ENCODE results near the gene CD3E.

Gene CD3E

DNA sequence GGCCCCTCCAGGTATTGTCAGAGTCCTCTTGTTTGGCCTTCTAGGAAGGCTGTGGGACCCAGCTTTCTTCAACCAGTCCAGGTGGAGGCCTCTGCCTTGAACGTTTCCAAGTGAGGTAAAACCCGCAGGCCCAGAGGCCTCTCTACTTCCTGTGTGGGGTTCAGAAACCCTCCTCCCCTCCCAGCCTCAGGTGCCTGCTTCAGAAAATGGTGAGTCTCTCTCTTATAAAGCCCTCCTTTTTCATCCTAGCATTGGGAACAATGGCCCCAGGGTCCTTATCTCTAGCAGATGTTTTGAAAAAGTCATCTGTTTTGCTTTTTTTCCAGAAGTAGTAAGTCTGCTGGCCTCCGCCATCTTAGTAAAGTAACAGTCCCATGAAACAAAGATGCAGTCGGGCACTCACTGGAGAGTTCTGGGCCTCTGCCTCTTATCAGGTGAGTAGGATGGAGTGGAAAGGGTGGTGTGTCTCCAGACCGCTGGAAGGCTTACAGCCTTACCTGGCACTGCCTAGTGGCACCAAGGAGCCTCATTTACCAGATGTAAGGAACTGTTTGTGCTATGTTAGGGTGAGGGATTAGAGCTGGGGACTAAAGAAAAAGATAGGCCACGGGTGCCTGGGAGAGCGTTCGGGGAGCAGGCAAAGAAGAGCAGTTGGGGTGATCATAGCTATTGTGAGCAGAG is at the start of gene CD3E:
CD3E (plus strand) TSS at position 163 of the 681 bp plus-strand sequence; CDS start at position 386, 223 bp downstream.
- no peak for DNase-seq (ENCODE audit: low spot score)

DNA sequence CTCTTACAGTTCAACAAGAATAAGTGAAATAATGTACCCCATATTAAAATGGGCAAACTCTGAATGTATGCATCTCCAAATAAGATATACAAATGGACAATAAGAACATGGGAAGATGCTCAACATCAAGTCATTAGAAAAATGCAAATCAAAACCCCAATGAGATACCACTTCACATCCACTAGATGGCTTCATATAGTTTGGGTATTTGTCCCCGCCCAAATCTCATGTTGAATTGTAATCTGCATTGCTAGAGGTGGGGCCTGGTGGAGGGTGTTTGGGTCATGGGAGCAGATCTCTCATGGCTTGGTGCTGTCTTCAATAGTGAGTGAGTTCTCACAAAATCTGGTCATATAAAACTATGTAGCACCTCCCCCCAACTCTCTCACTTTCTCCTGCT is 46.1 kb upstream of the CD3E start:
- DNase-seq (ENCODE audit: low spot score) = no peak

GRCh38 chr11:118259138-118259537 is 45.4 kb upstream of the CD3E start:
- no peak for DNase-seq (ENCODE audit: low spot score)

DNA sequence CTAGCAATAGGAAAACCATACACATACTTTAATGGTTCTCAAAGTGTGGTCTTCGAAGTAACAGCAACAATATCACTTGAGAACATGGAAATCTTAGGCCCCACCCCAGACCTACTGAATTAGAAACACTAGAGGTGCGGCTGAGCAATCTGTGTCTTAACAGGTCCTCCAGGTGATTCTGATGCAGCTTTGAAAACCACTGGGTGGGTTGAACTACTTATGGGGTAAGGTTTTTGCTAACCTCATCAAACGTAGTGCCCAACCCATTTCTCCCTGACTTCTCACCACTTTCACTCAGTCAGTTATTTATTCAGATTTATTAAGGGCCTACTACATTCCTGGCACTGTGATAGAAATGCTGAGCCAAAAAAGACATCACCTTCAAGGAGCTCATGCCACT is 44.2 kb upstream of the CD3E start:
- no peak for DNase-seq (ENCODE audit: low spot score)

DNA sequence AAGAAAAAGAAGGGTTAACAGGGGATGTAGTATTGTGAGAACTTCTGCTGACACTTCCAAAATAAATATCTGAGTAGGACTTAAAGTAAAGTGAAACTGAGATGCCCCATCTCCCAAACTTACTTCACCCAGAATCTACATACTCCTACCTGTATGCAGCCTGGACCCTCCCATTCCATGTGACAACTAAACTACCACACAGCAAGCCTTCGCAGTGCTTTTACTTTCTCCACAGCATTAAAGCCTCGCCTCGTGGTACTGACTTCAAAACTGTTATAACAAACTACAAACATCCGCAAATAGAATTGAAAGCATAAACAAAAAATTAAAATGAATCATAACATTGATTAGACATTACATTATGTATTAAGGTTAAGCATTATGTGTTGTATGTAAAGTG is 41.4 kb upstream of the CD3E start:
- DNase-seq (ENCODE audit: low spot score) = no peak

DNA sequence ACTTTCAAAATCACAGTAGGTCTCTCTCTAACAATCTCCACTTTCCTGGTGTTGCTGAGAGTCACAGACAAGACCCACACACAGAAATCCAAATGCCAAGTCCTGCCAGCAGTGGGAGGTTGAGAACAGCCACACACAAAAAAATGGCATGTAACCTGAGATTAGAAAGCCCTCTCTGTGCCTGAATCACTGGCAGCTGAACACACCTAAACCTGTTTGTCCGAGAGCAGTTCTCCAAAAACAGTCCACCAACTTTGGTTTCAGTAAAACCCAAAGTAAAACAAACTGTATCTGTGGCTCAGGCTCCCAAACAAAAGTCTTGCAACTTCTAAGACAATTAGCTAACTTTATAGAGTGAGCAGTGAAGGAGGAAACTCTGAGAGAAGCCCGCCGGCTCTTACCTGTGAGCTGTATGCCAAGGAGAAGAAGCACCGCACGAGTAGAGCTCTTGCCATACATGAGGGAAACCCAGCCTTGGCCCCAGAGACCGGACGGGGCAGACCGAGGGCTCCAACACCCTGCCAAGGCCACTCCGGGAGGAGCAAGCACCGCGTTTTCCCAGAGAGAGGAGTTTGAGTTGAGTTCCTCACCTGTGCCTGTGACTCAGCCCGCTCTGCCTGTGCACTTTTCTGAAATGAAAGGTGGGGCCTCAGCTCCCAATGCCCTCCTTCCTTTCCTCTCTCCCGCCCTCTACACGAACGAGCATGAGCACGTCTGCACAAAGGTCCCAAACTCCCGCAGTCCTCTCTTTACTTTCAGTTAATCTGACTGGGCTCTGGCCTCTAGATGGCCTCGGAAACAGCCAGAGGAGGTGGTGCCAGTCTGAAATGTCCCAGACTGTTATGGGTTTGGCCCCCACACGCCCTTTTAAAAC is 40.6 kb upstream of the CD3E start, which contains the start of gene MPZL2:
MPZL2 (minus strand) TSS at position 603 of the 874 bp plus-strand sequence; CDS start at position 459, 144 bp downstream.
- no peak for DNase-seq (ENCODE audit: low spot score)

GRCh38 chr11:118264569-118265465 is 39.7 kb upstream of the CD3E start:
- DNase-seq (ENCODE audit: low spot score) = no peak

DNA sequence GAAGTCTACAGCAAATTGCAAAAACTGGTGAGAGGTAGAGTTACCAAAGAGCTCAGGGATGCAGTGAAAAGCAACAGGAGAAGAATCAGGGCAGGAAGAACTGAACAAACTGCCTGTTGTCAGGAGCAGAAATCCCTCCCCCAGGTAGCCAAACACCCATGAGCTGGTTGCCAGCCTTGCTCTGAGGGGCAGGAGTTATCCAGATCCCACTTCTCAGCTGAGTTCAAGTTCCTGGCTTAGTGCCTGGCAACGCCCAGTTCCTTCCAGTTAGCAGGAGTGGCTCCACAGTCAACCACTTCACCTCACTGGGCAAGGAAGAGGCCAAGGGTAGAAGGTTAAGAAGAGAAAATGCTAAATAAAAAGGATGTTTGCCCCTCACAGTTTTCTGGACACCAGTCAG is 38.6 kb upstream of the CD3E start:
- DNase-seq (ENCODE audit: low spot score) = no peak

DNA sequence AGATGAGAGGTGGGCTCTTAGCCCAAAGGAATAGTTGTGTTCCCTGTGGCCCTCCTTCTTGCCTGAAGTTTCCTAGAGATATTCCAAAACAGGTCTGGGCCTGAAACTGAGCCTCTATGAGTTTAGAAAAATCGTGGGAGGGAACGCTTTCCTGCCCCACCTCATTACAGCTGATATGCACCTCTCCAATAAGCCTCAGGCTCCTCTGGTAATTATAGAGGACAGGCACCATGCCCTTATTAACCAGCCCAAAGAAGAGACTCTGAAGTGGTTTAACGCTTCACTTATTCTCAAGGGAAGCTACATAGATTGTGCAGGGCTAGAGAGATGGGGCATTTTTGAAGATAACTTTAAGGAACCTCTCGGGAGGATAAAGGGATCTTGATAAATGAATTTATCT is 37.0 kb upstream of the CD3E start:
- DNase-seq (ENCODE audit: low spot score) = no peak

DNA sequence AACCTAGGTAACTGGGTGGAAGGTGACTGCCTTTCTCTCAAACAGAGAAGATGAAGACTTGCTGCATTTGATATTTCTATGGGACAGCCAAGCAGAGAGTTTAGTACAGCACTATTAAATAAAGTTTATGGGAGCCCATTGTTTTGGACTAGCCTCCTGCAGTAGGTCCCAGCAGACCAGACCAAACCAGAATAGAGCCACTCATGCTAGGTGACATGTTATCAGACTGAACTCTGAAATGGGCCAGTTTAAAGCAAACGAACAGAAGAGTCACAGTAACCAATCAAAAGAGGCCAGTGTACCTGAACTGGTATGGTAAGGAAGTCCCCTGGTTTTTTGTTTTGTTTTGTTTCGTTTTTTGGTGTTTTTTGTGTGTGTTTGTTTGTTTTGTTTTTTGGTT is 32.5 kb upstream of the CD3E start:
- no peak for DNase-seq (ENCODE audit: low spot score)

- no peak for DNase-seq (ENCODE audit: low spot score)
Measured at GRCh38 chr11:118274186-118274585, 30.3 kb upstream of the CD3E start.

DNA sequence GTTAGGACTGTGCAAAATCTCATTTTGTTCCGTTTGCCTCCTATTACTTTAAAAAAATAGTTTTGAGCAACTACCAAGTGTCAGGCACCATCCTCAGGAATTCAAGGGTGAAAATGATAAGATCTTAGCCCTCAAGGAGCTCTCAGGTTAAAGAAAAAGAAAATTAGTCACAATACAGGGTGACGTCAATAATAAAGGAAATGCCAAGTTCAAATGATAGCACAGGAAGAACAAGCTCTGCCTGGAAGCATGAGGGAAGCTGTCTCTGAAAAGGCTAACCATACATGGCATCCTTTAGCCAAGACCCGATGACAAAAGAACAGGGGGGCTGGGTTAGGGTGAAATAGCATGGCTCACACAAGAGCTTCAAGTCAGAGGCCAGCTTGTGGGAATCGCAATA is 29.4 kb upstream of the CD3E start:
- DNase-seq (ENCODE audit: low spot score) = no peak

- DNase-seq (ENCODE audit: low spot score) = no peak
Measured at GRCh38 chr11:118276422-118276821, 28.1 kb upstream of the CD3E start.

DNA sequence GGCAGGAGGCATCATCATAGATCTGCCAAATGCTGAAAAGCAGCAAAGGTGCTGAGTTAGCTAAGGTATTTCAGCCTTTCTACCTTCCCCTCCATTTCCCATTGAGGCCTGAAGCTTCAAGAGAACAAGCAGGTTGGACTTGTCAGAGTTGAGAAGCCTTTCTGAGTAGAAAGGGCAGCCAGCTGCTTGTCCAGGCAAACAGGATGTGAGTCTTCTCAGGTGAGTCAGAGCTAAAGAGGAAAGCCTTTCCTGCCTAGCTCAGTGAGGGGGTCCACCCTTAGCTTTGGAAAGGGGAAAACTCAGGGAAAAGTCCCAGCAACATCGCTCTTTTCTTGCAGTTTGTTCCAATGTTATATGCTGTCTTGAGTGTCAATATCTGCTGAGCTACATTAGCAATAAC is 27.2 kb upstream of the CD3E start:
- no peak for DNase-seq (ENCODE audit: low spot score)

GRCh38 chr11:118281284-118281683 is 23.2 kb upstream of the CD3E start:
- DNase-seq (ENCODE audit: low spot score) = no peak

GRCh38 chr11:118282606-118283005 is 21.9 kb upstream of the CD3E start:
- no peak for DNase-seq (ENCODE audit: low spot score)

GRCh38 chr11:118283037-118283636 is 21.4 kb upstream of the CD3E start:
- no peak for DNase-seq (ENCODE audit: low spot score)

DNA sequence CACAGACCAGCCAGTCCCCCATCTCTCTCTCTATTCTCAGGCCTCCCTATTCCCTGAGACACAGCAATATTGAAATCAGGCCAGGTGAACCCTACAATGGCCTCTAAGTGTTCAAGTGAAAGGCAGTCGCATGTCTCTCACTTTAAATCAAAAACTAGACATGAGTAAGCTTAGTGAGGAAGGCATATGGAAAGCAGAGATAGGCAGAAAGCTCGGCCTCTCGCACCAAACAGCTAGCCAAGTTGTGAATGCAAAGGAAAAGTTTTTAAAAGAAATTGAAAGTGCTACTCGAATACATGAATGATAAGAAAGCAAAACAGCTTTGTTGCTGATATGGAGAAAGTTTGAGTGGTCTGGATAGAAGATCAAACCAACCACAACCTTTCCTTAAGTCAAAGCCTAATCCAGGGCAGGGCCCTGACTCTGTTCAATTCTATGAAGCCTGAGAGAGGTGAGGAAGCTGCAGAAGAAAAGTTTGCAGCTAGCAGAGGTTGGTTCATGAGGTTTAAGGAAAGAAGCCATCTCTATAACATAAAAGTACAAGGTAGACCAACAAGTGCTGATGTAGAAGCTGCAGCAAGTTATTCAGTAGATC is 20.7 kb upstream of the CD3E start:
- no peak for DNase-seq (ENCODE audit: low spot score)

- no peak for DNase-seq (ENCODE audit: low spot score)
Measured at GRCh38 chr11:118286545-118286944, 18.0 kb upstream of the CD3E start.

DNA sequence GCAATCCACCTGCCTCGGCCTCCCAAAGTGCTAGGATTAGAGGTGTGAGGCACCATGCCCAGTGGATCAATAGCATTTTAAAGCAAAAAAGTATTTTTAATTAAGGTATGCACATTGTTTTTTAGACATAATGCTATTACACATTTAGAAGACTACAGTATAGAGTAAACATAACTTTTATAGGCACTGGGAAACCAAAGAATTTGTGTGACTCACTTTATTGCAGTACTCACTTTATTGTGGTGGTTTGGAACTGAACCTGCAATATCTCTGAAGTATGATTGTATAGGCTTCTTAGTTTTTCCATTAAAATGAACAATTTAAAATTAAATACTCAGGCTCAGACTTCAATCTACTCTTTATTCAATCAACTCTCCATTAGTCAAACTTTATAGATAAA is 17.5 kb upstream of the CD3E start:
- DNase-seq (ENCODE audit: low spot score) = no peak

DNA sequence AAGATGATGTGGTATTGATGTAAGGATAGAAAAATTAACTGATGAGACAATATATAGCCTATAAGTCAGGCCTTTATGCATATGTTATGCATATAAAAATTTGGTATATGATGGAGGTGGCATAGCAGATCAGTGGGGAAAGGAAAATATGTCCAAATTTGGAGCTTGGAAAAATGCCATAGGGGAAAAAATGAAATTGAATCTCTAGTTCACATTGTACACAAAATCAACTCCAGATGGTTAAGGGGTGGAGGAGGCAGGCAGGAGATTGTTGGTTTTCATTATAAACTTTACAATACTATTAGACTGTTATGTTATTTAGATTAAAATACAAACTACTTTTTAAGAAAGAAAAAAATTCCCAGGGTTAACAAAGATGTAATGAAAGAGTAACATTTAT is 15.1 kb upstream of the CD3E start:
- DNase-seq (ENCODE audit: low spot score) = no peak

DNA sequence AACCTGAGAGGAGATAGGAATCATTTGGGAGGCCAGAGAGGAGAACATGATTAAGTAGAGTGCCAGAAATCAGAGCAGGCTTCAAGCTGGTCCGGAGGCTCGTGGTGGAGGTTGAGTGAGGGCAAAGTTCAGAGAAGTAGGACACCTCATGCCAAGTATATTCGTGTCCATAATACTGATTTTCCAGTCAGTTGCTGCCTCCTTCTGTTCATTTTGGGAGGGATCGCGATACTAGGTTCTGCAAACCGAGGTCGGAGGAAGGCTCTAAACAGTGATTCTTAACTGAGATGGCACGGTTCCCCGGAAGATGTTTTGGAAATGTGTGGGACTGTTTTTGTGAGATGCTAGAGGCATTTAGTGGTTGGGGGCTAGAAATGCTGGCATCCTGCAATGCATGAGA is 13.6 kb upstream of the CD3E start:
- DNase-seq (ENCODE audit: low spot score) = no peak

Data from left forelimb (tissue), 1 donor.